ENCODE measurements around the gene FAH. TPM values are rescaled to one million over a fixed set of nuclear protein-coding genes. Genes with fewer than 3 reads are reported as not detected.

The FAH gene
- total and polyA plus RNA-seq, 4 experiments from 2014 or later = 6.2 to 8.9 (median 7.2) TPM

GRCh38 chr15:80231371-80231770, 78.6 kb downstream of the FAH start:
- Mint-ChIP-seq H3K27me3 (peaks cover 40 to 41% of the 10 kb centered on the region in 2 donors), H3K4me1 (no peaks in the 10 kb centered on the region), H3K4me3 (no peak overlapping the region), H3K9me3 (peaks cover 0 to 4% (median 0%) of the 10 kb centered on the region in 8 donors), H3K36me3 (no peaks in the 10 kb centered on the region), H3K27ac (no peak overlapping the region)
- no peak overlapping the region for H3K4me3 ChIP-seq (ENCODE audit: low read length in 2 of 2)
- CTCF ChIA-PET (ENCODE audit: partially characterized antibody) = no interaction called here
- H3K9me3 ChIP-seq (ENCODE audit: control insufficient read depth in 1 of 2, low read length in 2 of 2) = no peaks in the 10 kb centered on the region
- DNase-seq = no peak
- no peak overlapping the region for H3K27ac ChIP-seq (ENCODE audit: low read depth, low read length)
- no peaks in the 10 kb centered on the region for H3K4me1 ChIP-seq (ENCODE audit: insufficient read depth, low read length)
- POLR2A ChIA-PET (ENCODE audit: partially characterized antibody) = no interaction called here
- no peaks in the 10 kb centered on the region for H3K36me3 ChIP-seq (ENCODE audit: insufficient read depth, low read length)
- intact Hi-C loops (cut with micrococcal nuclease) = no loop called here
- peaks cover 3% of the 10 kb centered on the region for H3K27me3 ChIP-seq (ENCODE audit: insufficient read depth, low read length)

GRCh38 chr15:80233581-80233980, 80.8 kb downstream of the FAH start:
- Mint-ChIP-seq H3K36me3 (no peaks in the 10 kb centered on the region), H3K4me3 (no peak overlapping the region), H3K4me1 (no peaks in the 10 kb centered on the region), H3K9me3 (no peaks in the 10 kb centered on the region), H3K27me3 (peaks cover 25 to 33% of the 10 kb centered on the region in 2 donors), H3K27ac (no peak overlapping the region)
- POLR2A ChIA-PET (ENCODE audit: partially characterized antibody) = no interaction called here
- H3K4me3 ChIP-seq (ENCODE audit: low read length in 2 of 2) = no peak overlapping the region
- H3K4me1 ChIP-seq (ENCODE audit: insufficient read depth, low read length) = no peaks in the 10 kb centered on the region
- CTCF ChIA-PET (ENCODE audit: partially characterized antibody) = no interaction called here
- H3K9me3 ChIP-seq (ENCODE audit: control insufficient read depth in 1 of 2, low read length in 2 of 2) = no peaks in the 10 kb centered on the region
- H3K27me3 ChIP-seq (ENCODE audit: insufficient read depth, low read length) = no peaks in the 10 kb centered on the region
- no peaks in the 10 kb centered on the region for H3K36me3 ChIP-seq (ENCODE audit: insufficient read depth, low read length)
- no peak for DNase-seq
- intact Hi-C loops (cut with micrococcal nuclease) = no loop called here
- no peak overlapping the region for H3K27ac ChIP-seq (ENCODE audit: low read depth, low read length)

- POLR2A ChIA-PET (ENCODE audit: partially characterized antibody) = no interaction called here
- H3K9me3 Mint-ChIP-seq = no peaks in the 10 kb centered on the region
- intact Hi-C loops (cut with micrococcal nuclease) = loop anchor here (5.0 kb wide), 1 partner anchor 173 kb away; no protein-coding TSS in a partner anchor
Measured at GRCh38 chr15:80234883-80235282, 82.1 kb downstream of the FAH start.

More at GRCh38 chr15:80234883-80235282, 82.1 kb downstream of the FAH start:
- H3K4me1 ChIP-seq (ENCODE audit: insufficient read depth, low read length) = no peaks in the 10 kb centered on the region
- DNase-seq = peak in 4 of 5 donors; percentile 2 to 18 (median 10)
- H3K9me3 ChIP-seq (ENCODE audit: control insufficient read depth in 1 of 2, low read length in 2 of 2) = no peaks in the 10 kb centered on the region
- Mint-ChIP-seq H3K27ac (no peak overlapping the region), H3K4me1 (no peaks in the 10 kb centered on the region), H3K36me3 (no peaks in the 10 kb centered on the region), H3K4me3 (no peak overlapping the region), H3K27me3 (peaks cover 30 to 32% of the 10 kb centered on the region in 2 donors)
- H3K27me3 ChIP-seq (ENCODE audit: insufficient read depth, low read length) = no peaks in the 10 kb centered on the region
- H3K36me3 ChIP-seq (ENCODE audit: insufficient read depth, low read length) = no peaks in the 10 kb centered on the region
- CTCF ChIA-PET (ENCODE audit: partially characterized antibody) = no interaction called here
- no peak overlapping the region for H3K27ac ChIP-seq (ENCODE audit: low read depth, low read length)
- no peak overlapping the region for H3K4me3 ChIP-seq (ENCODE audit: low read length in 2 of 2)

Other genes with a start within 250 kb of the FAH start
- gene BCL2A1, start 181.8 kb upstream of the FAH start, total RNA-seq = 10 to 100 TPM; 25.4 to 28.5 TPM
- 10 to 100 TPM; 26.5 to 28.0 TPM for gene BCL2A1, start 181.8 kb upstream of the FAH start, polyA plus RNA-seq
- 10 to 100 TPM; 58.3 to 60.9 TPM for gene ZFAND6, start 93.3 kb upstream of the FAH start, total RNA-seq
- 100 to 1,000 TPM; 104 to 139 TPM for gene ZFAND6, start 93.3 kb upstream of the FAH start, polyA plus RNA-seq
- gene CTXND1, start 99.2 kb downstream of the FAH start, total RNA-seq = not detected
- gene CTXND1, start 99.2 kb downstream of the FAH start, polyA plus RNA-seq = not detected